Thyroid gland (tissue), 4 donors: ENCODE results near the gene DGKD.

Experiments
- CTCF ChIP-seq, 6 experiments: fragments of 200-600 bp in 3 of 6; fragments of 450-650 bp in 3 of 6; sonication (generic) in 3 of 6; IDR thresholded peaks; one replicate each; pipeline ENCODE4 v1.5.1; 2016 to 2019; ENCODE audit warnings: antibody characterized with exemption in 6 of 6, mild to moderate bottlenecking in 2 of 6, inconsistent platforms in 1 of 6, moderate library complexity in 1 of 6
- POLR2A ChIP-seq, 2 donors: fragments of 450-650 bp; IDR thresholded peaks; one replicate each; pipeline ENCODE4 v1.6.1; 2017; ENCODE audit warnings: antibody characterized with exemption in 2 of 2, mild to moderate bottlenecking in 2 of 2, moderate library complexity in 1 of 2

GRCh38 chr2:233381638-233381995, 27.3 kb downstream of the DGKD start:
- TF ChIP-seq CTCF (IDR thresholded peaks at IDR 0.05) (no peak), POLR2A (IDR thresholded peaks at IDR 0.05) (no peak)
